PC-3 (cell line): ENCODE data around the gene SPEN. TPM values are rescaled to one million over a fixed set of nuclear protein-coding genes. Genes with fewer than 3 reads are reported as not detected.

ENCODE experiments used
- ATAC-seq: fragments of 200-7000 bp; cut with Tn5 transposase; 2 replicates; pipeline ENCODE4 v1.9.1; 2020; ENCODE audit warnings: mild to moderate bottlenecking, moderate library complexity
- BruUV-seq: library from RNA; stranded (reverse); fragments of 400-500 nt; replicated peaks from 2 replicates; lab custom pipeline; 2021; lab: Mats Ljungman, UMichigan
- CTCF ChIA-PET: fragments of 300-600 bp; sonication (Branson Sonifier 250); formaldehyde crosslinking; loops from one replicate; lab custom pipeline; 2022; ENCODE audit warnings: antibody characterized with exemption; lab: Charles Lee
- POLR2A ChIA-PET: fragments of 300-600 bp; sonication (Branson Sonifier 250); formaldehyde crosslinking; loops from one replicate; lab custom pipeline; 2022; ENCODE audit warnings: antibody characterized with exemption; ENCODE audit not compliant: unreplicated experiment; lab: Charles Lee
- DNase-seq: peaks from one replicate; pipeline ENCODE4 v3.0.0-alpha.2; 2015
- H2AFZ ChIP-seq: fragments of 300-600 bp; sonication (generic); 2 replicates; pipeline ENCODE4 v1.6.0; 2016; ENCODE audit warnings: antibody characterized with exemption, low read length
- H3F3A ChIP-seq: fragments of 300-600 bp; sonication (generic); one replicate; pipeline ENCODE4 v1.6.0; 2017; ENCODE audit warnings: antibody characterized with exemption, low read length, control low read depth, mild to moderate bottlenecking; ENCODE audit not compliant: unreplicated experiment
- H3K27ac ChIP-seq: fragments of 300-600 bp; sonication (generic); 2 replicates; pipeline ENCODE4 v1.5.1; 2016; ENCODE audit warnings: mild to moderate bottlenecking, low read length
- H3K27me3 ChIP-seq: fragments of 300-600 bp; sonication (generic); 2 replicates; pipeline ENCODE4 v1.6.1; 2016; ENCODE audit warnings: low read length, mixed read lengths
- H3K36me3 ChIP-seq: fragments of 300-600 bp; sonication (generic); 2 replicates; pipeline ENCODE4 v1.6.1; 2016; ENCODE audit warnings: low read depth, mixed run types, low read length, mixed read lengths
- H3K4me1 ChIP-seq: fragments of 300-600 bp; sonication (generic); 2 replicates; pipeline ENCODE4 v1.5.1; 2016; ENCODE audit warnings: low read length; ENCODE audit not compliant: insufficient read depth
- H3K4me2 ChIP-seq: fragments of 300-600 bp; sonication (generic); 2 replicates; pipeline ENCODE4 v1.6.0; 2016; ENCODE audit warnings: low read length
- H3K4me3 ChIP-seq: fragments of 300-600 bp; sonication (generic); 2 replicates; pipeline ENCODE4 v1.5.1; 2016; ENCODE audit warnings: mild to moderate bottlenecking, low read length, mixed read lengths
- H3K79me2 ChIP-seq: fragments of 300-600 bp; sonication (generic); 2 replicates; pipeline ENCODE4 v1.6.1; 2017; ENCODE audit warnings: low read length, mixed read lengths
- H3K9ac ChIP-seq: fragments of 300-600 bp; sonication (generic); 2 replicates; pipeline ENCODE4 v1.6.0; 2016; ENCODE audit warnings: mild to moderate bottlenecking, low read length
- H3K9me2 ChIP-seq: fragments of 300-600 bp; sonication (generic); replicated peaks from 2 replicates; pipeline ENCODE4 v1.6.1; 2016; ENCODE audit warnings: mixed run types, low read length, mixed read lengths
- H3K9me3 ChIP-seq: fragments of 300-600 bp; sonication (generic); 2 replicates; pipeline ENCODE4 v1.6.1; 2016; ENCODE audit warnings: low read length, mixed read lengths
- H4K20me1 ChIP-seq: fragments of 300-600 bp; sonication (generic); 2 replicates; pipeline ENCODE4 v1.6.1; 2016; ENCODE audit warnings: low read length, mixed read lengths
- EZH2 ChIP-seq: fragments of 300-600 bp; sonication (generic); IDR thresholded peaks from one replicate; pipeline ENCODE4 v1.6.1; 2017; ENCODE audit warnings: antibody characterized with exemption, mild to moderate bottlenecking, low read length; ENCODE audit not compliant: unreplicated experiment
- EZH2phosphoT487 ChIP-seq: fragments of 300-600 bp; sonication (generic); IDR thresholded peaks from 2 replicates; pipeline ENCODE4 v1.6.1; 2018; ENCODE audit warnings: mild to moderate bottlenecking, antibody characterized with exemption, low read length, borderline replicate concordance
- intact Hi-C: fragments of 100-400 bp; cut with micrococcal nuclease; formaldehyde crosslinking; loops from 2 replicates; pipeline ENCODE4 v1.9.0; 2023
- total RNA-seq: library from RNA; depleted of rRNA; stranded (reverse); fragments of >200 nt; gene quantifications from 2 replicates; pipeline ENCODE4 v1.2.3, GENCODE V29; 2014
- TF ChIP-seq, protein P1 (sequence below): fragments of 300-600 bp; sonication (generic); conservative IDR thresholded peaks from 2 replicates; pipeline ENCODE4 v1.5.1; 2017; ENCODE audit warnings: antibody characterized with exemption, low read depth, mild to moderate bottlenecking, low read length

SPEN gene
- total RNA-seq, 1 experiment from 2014 or later, result 26.7 TPM

DNA sequence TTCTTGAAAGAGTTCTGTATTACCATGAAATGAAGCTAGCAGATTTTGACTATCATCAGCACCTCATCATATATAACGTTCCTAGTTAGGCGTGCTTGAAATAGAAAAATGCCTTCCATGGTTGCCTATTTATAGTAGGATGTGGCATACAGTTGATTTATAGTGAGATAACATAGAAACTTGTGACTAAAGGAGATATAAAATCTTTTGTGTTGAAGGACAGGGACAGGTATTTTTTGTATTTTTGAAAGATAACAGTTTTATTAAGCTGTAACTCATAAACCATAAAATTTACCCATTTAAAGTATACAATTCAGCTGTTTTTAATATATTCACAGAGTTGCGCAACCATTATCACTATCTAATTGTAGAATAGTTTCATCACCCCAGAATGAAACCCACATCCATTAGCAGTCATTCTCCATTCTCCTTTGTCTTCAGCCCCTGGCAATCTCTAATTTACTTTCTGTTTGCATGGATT, 19.3 kb downstream of the SPEN start:
- BruUV-seq, result no TSS peak
- Histone ChIP-seq H3K27me3 (no peaks in the 10 kb centered on the region), H2AFZ (no peak overlapping the region), H3K4me1 (peaks cover 7% of the 10 kb centered on the region), H3K4me2 (no peak overlapping the region), H3K27ac (no peak overlapping the region), H3K79me2 (peaks cover 100% of the 10 kb centered on the region), H3F3A (no peaks in the 10 kb centered on the region), H3K9me3 (no peaks in the 10 kb centered on the region), H4K20me1 (peaks cover 37% of the 10 kb centered on the region; the same call in 1 of the 2 replicates), H3K9ac (no peak overlapping the region), H3K4me3 (no peak overlapping the region), H3K9me2 (no peaks in the 10 kb centered on the region), H3K36me3 (no peaks in the 10 kb centered on the region)
- intact Hi-C loops, result no loop called here
- CTCF ChIA-PET, result no interaction called here
- no peak for DNase-seq
- TF ChIP-seq, protein P1, sequence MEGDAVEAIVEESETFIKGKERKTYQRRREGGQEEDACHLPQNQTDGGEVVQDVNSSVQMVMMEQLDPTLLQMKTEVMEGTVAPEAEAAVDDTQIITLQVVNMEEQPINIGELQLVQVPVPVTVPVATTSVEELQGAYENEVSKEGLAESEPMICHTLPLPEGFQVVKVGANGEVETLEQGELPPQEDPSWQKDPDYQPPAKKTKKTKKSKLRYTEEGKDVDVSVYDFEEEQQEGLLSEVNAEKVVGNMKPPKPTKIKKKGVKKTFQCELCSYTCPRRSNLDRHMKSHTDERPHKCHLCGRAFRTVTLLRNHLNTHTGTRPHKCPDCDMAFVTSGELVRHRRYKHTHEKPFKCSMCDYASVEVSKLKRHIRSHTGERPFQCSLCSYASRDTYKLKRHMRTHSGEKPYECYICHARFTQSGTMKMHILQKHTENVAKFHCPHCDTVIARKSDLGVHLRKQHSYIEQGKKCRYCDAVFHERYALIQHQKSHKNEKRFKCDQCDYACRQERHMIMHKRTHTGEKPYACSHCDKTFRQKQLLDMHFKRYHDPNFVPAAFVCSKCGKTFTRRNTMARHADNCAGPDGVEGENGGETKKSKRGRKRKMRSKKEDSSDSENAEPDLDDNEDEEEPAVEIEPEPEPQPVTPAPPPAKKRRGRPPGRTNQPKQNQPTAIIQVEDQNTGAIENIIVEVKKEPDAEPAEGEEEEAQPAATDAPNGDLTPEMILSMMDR, result no peak
- TF ChIP-seq EZH2phosphoT487 (no peak), EZH2 (no peak)
- POLR2A ChIA-PET, result no interaction called here
- ATAC-seq, result no peak

DNA sequence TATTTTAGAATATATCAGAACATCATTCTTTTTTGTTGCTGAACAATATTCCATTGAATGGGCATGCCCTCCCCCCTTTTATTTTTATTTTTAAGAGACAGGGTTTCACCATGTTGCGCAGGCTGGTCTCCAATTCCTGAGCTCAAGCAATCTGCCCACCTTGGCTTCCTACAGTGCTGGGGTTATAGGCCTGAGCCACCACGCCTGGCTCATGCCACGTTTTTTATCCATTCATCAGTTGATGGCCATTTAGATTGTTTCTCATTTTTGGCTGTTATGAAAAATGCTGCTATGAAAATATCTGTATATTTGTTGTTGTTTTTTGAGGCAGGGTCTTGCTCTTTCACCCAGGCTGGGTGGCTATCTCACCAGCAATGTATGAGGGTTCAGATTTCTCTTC, 19.8 kb downstream of the SPEN start:
- Histone ChIP-seq H3K9me2 (no peaks in the 10 kb centered on the region), H3K4me3 (no peak overlapping the region), H2AFZ (no peak overlapping the region), H3K36me3 (no peaks in the 10 kb centered on the region), H3K27me3 (no peaks in the 10 kb centered on the region), H3K9me3 (no peaks in the 10 kb centered on the region), H3K4me1 (peaks cover 7% of the 10 kb centered on the region), H3K79me2 (peaks cover 100% of the 10 kb centered on the region), H3K9ac (no peak overlapping the region), H4K20me1 (peaks cover 37% of the 10 kb centered on the region; the same call in 1 of the 2 replicates), H3K27ac (no peak overlapping the region), H3F3A (no peaks in the 10 kb centered on the region), H3K4me2 (no peak overlapping the region)
- BruUV-seq, result no TSS peak
- POLR2A ChIA-PET, result no interaction called here
- intact Hi-C loops, result no loop called here
- ATAC-seq, result no peak
- CTCF ChIA-PET, result no interaction called here
- DNase-seq, result no peak
- TF ChIP-seq, protein P1, result no peak
- no peak for TF ChIP-seq EZH2phosphoT487
- no peak for TF ChIP-seq EZH2

DNA sequence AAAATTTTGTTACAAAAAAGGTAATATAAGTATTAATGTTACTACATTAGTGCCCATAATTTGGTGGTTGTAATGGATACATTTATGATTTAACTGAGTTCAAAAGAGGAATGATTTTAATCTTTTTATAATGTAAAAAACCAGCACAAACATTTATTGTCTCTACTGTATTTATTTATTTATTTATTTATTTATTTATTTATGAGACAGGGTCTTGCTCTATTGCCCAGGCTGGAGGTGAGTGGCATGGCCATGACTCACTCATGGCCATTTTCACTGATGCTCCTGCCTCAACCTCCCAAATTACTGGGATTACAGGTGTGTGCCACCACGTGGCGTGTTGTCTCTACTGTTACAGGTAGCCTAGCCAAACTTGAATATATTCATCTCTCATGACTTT, 21.9 kb downstream of the SPEN start:
- peaks cover 31% of the 10 kb centered on the region; the same call in 1 of the 2 replicates for H4K20me1 ChIP-seq
- peaks cover 11% of the 10 kb centered on the region; the same call in 1 of the 2 replicates for H3K36me3 ChIP-seq
- DNase-seq (no peak), ATAC-seq (no peak)
- BruUV-seq, result no TSS peak
- no peak overlapping the region for H3K4me2 ChIP-seq
- H3K27ac ChIP-seq, result no peak overlapping the region
- no peaks in the 10 kb centered on the region for H3K27me3 ChIP-seq
- CTCF ChIA-PET, result no interaction called here
- H3K4me3 ChIP-seq, result no peak overlapping the region
- intact Hi-C loops, result no loop called here
- POLR2A ChIA-PET, result no interaction called here
- H2AFZ ChIP-seq, result no peak overlapping the region
- no peaks in the 10 kb centered on the region for H3K9me2 ChIP-seq
- H3F3A ChIP-seq, result no peaks in the 10 kb centered on the region
- H3K4me1 ChIP-seq, result peaks cover 7% of the 10 kb centered on the region
- H3K79me2 ChIP-seq, result peaks cover 100% of the 10 kb centered on the region
- no peaks in the 10 kb centered on the region for H3K9me3 ChIP-seq
- H3K9ac ChIP-seq, result no peak overlapping the region
- TF ChIP-seq EZH2 (no peak), EZH2phosphoT487 (no peak)
- TF ChIP-seq, protein P1, result no peak
